Skeletal muscle tissue (tissue), 4 donors: ENCODE data around the gene SIGLEC11. TPM values are rescaled to one million over a fixed set of nuclear protein-coding genes. Genes with fewer than 3 reads are reported as not detected.

Experiments
- H3K27ac ChIP-seq: one replicate; pipeline ENCODE4 v1.7.0; 2013; ENCODE audit warnings: mild to moderate bottlenecking, low read depth, low read length, inconsistent platforms
- H3K27me3 ChIP-seq, 3 donors: one replicate each; pipeline ENCODE4 v1.7.0; 2013; ENCODE audit warnings: low read length in 3 of 3; ENCODE audit not compliant: control insufficient read depth in 3 of 3, insufficient read depth in 3 of 3
- H3K36me3 ChIP-seq, 3 donors: one replicate each; pipeline ENCODE4 v1.7.0; 2013; ENCODE audit warnings: low read length in 3 of 3; ENCODE audit not compliant: control insufficient read depth in 3 of 3, insufficient read depth in 3 of 3
- H3K4me1 ChIP-seq, 3 donors: one replicate each; pipeline ENCODE4 v1.7.0; 2013; ENCODE audit warnings: low read length in 3 of 3, mild to moderate bottlenecking in 3 of 3; ENCODE audit not compliant: control insufficient read depth in 3 of 3, insufficient read depth in 3 of 3
- H3K4me3 ChIP-seq, 3 donors: one replicate each; pipeline ENCODE4 v1.7.0; 2013; ENCODE audit warnings: low read length in 3 of 3
- H3K9ac ChIP-seq, 3 donors: one replicate each; pipeline ENCODE4 v1.7.0; 2013; ENCODE audit warnings: low read length in 3 of 3, mild to moderate bottlenecking in 3 of 3, moderate library complexity in 2 of 3, low read depth in 1 of 3
- H3K9me3 ChIP-seq, 3 donors: one replicate each; pipeline ENCODE4 v1.7.0; 2013; ENCODE audit warnings: low read length in 3 of 3; ENCODE audit not compliant: control insufficient read depth in 3 of 3
- total RNA-seq: library from RNA; depleted of rRNA; stranded (reverse); fragments of >200 nt; gene quantifications from one replicate; pipeline ENCODE4 v1.2.3, GENCODE V29; 2014
- donor health status: Osteomylitis.

The SIGLEC11 gene
- total RNA-seq, 1 donor from 2014 or later: 1.6 TPM

GRCh38 chr19:49912965-49913685, 47.8 kb downstream of the SIGLEC11 start:
- Histone ChIP-seq H3K4me3 (no peak overlapping the region), H3K36me3 (peaks cover 28 to 42% (median 35%) of the 10 kb centered on the region in 3 donors), H3K4me1 (peaks cover 4 to 14% (median 5%) of the 10 kb centered on the region in 3 donors), H3K9ac (no peak overlapping the region), H3K27ac (no peak overlapping the region), H3K27me3 (no peaks in the 10 kb centered on the region), H3K9me3 (no peaks in the 10 kb centered on the region)

- Histone ChIP-seq H3K36me3 (peaks cover 35 to 46% (median 36%) of the 10 kb centered on the region in 3 donors), H3K9me3 (no peaks in the 10 kb centered on the region), H3K27ac (peak overlapping the region; percentile 60), H3K4me1 (peaks cover 5 to 6% (median 6%) of the 10 kb centered on the region in 3 donors), H3K27me3 (no peaks in the 10 kb centered on the region), H3K9ac (no peak overlapping the region), H3K4me3 (no peak overlapping the region)
These were observed 49.4 kb downstream of the SIGLEC11 start for GRCh38 chr19:49911381-49912145.

- Histone ChIP-seq H3K9ac (no peak overlapping the region), H3K9me3 (no peaks in the 10 kb centered on the region), H3K4me3 (no peak overlapping the region), H3K27ac (no peak overlapping the region), H3K36me3 (peaks cover 26 to 41% (median 31%) of the 10 kb centered on the region in 3 donors), H3K4me1 (peaks cover 5 to 8% (median 6%) of the 10 kb centered on the region in 3 donors), H3K27me3 (no peaks in the 10 kb centered on the region)
These were observed 50.8 kb downstream of the SIGLEC11 start for GRCh38 chr19:49910179-49910578.

GRCh38 chr19:49908480-49909420, 52.2 kb downstream of the SIGLEC11 start:
- Histone ChIP-seq H3K4me3 (no peak overlapping the region), H3K4me1 (peaks cover 5 to 8% (median 6%) of the 10 kb centered on the region in 3 donors), H3K27ac (no peak overlapping the region), H3K36me3 (peaks cover 21 to 35% (median 27%) of the 10 kb centered on the region in 3 donors), H3K27me3 (no peaks in the 10 kb centered on the region), H3K9me3 (no peaks in the 10 kb centered on the region), H3K9ac (no peak overlapping the region)

- peaks cover 5 to 8% (median 6%) of the 10 kb centered on the region in 3 donors for H3K4me1 ChIP-seq
- H3K9me3 ChIP-seq: no peaks in the 10 kb centered on the region
- peaks cover 21 to 30% (median 23%) of the 10 kb centered on the region in 3 donors for H3K36me3 ChIP-seq
- H3K27ac ChIP-seq: no peak overlapping the region
- no peaks in the 10 kb centered on the region for H3K27me3 ChIP-seq
- H3K9ac ChIP-seq: no peak overlapping the region
- no peak overlapping the region for H3K4me3 ChIP-seq
These were observed 53.1 kb downstream of the SIGLEC11 start for GRCh38 chr19:49907745-49908446.

- Histone ChIP-seq H3K27me3 (no peaks in the 10 kb centered on the region), H3K36me3 (peaks cover 21 to 30% (median 22%) of the 10 kb centered on the region in 3 donors), H3K27ac (no peak overlapping the region), H3K9ac (peak overlapping the region in 1 of 3 donors; percentile 45), H3K9me3 (no peaks in the 10 kb centered on the region), H3K4me3 (no peak overlapping the region), H3K4me1 (peaks cover 5 to 8% (median 6%) of the 10 kb centered on the region in 3 donors)
These were observed 54.0 kb downstream of the SIGLEC11 start for GRCh38 chr19:49906879-49907564.

GRCh38 chr19:49904136-49904535, 56.8 kb downstream of the SIGLEC11 start:
- Histone ChIP-seq H3K4me3 (no peak overlapping the region), H3K27ac (no peak overlapping the region), H3K4me1 (peaks cover 0 to 6% (median 0%) of the 10 kb centered on the region in 3 donors), H3K36me3 (peaks cover 15 to 21% (median 18%) of the 10 kb centered on the region in 3 donors), H3K9me3 (no peaks in the 10 kb centered on the region), H3K27me3 (no peaks in the 10 kb centered on the region), H3K9ac (no peak overlapping the region)
